HUES64 (cell line): ENCODE results near the gene ZNF516.
A peak's percentile ranks its signal among the peaks of the same experiment; 100 is the strongest.

Experiments used
- H3K27ac ChIP-seq: 2 replicates; pipeline ENCODE4 v1.7.0; 2013; ENCODE audit warnings: low read depth, low read length, inconsistent platforms
- H3K27me3 ChIP-seq: 2 replicates; pipeline ENCODE4 v1.6.1; 2013; ENCODE audit warnings: mild to moderate bottlenecking, low read length; ENCODE audit not compliant: insufficient read depth
- H3K36me3 ChIP-seq: 2 replicates; pipeline ENCODE4 v1.6.1; 2013; ENCODE audit warnings: mild to moderate bottlenecking, low read length; ENCODE audit not compliant: insufficient read depth
- H3K4me1 ChIP-seq: 2 replicates; pipeline ENCODE4 v1.6.1; 2013; ENCODE audit warnings: mild to moderate bottlenecking, low read length, moderate library complexity; ENCODE audit not compliant: insufficient read depth
- H3K4me3 ChIP-seq: 2 replicates; pipeline ENCODE4 v1.5.1; 2013; ENCODE audit warnings: mild to moderate bottlenecking, low read length, moderate library complexity
- H3K9ac ChIP-seq: 2 replicates; pipeline ENCODE4 v1.6.1; 2013; ENCODE audit warnings: mild to moderate bottlenecking, low read depth, low read length
- H3K9me3 ChIP-seq: 2 replicates; pipeline ENCODE4 v1.6.1; 2013; ENCODE audit warnings: low read depth, low read length; ENCODE audit not compliant: insufficient read depth
- WGBS: fragments of 150-250, 120-280 bp; methylation state at CpG from one replicate; pipeline ENCODE4 v1.1.7; 2013; ENCODE audit warnings: missing lambda C conversion rate; 5-methylcytosine and 5-hydroxymethylcytosine counted together

ZNF516 gene

DNA sequence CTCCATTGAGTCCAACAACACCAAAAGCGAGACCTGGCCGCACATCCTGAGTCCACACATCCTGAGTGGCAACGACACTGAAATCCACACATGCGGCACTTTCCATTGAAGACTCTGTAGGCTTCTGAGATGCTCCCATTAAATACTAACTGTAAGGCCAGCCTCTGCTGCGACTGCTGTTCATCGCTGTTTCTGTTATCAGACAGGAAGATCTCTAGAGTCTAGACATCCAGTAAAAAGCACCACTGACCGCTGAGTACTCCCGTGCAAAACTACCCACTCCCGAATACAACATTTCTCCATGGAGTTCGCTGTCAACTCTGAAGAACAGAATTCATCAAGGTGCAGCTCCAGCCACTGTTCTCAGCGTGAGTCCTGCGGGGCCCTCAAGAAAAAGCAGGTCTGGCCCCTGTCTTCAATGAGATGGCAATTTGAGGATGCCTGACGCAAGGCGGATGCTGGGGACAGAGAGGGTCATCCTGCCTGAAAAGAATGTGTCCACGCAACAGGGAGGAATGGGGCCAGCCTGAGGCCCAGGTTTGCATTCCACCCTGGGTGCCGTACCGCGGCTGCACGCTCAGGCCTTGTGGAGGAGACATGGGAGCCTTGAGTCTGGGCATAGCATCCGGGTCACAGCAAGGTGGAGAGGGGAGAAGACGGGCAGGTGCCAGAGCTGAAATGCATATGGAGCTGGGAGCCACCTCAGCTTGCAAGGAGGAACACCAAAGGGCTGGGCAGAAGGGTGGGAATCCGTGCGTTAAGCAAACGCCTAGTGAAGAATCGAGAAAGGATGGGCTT, 61.9 kb downstream of the ZNF516 start:
- H3K4me3 ChIP-seq: no peak overlapping the region
- H3K9me3 ChIP-seq: no peaks in the 10 kb centered on the region
- no peaks in the 10 kb centered on the region; the same call in 1 of the 2 replicates for H3K36me3 ChIP-seq
- H3K27ac ChIP-seq: no peak overlapping the region
- no peak overlapping the region for H3K9ac ChIP-seq
- no peaks in the 10 kb centered on the region for H3K4me1 ChIP-seq
- H3K27me3 ChIP-seq: no peaks in the 10 kb centered on the region
- whole genome bisulfite sequencing: 95% methylated on average over 25 of the region's 25 CpGs

GRCh38 chr18:76432274-76432755, 62.7 kb downstream of the ZNF516 start:
- no peaks in the 10 kb centered on the region for H3K27me3 ChIP-seq
- no peaks in the 10 kb centered on the region; the same call in 1 of the 2 replicates for H3K36me3 ChIP-seq
- H3K27ac ChIP-seq: no peak overlapping the region
- H3K9me3 ChIP-seq: no peaks in the 10 kb centered on the region
- 94% methylated on average over 10 of the region's 10 CpGs for WGBS
- no peak overlapping the region for H3K9ac ChIP-seq
- no peaks in the 10 kb centered on the region for H3K4me1 ChIP-seq
- H3K4me3 ChIP-seq: no peak overlapping the region

- WGBS: 95% methylated on average over 29 of the region's 29 CpGs
- Histone ChIP-seq H3K4me1 (no peaks in the 10 kb centered on the region), H3K27ac (no peak overlapping the region), H3K4me3 (no peak overlapping the region), H3K27me3 (no peaks in the 10 kb centered on the region), H3K36me3 (no peaks in the 10 kb centered on the region; the same call in 1 of the 2 replicates), H3K9me3 (no peaks in the 10 kb centered on the region), H3K9ac (no peak overlapping the region)
Measured at GRCh38 chr18:76431437-76432273, 63.4 kb downstream of the ZNF516 start.

DNA sequence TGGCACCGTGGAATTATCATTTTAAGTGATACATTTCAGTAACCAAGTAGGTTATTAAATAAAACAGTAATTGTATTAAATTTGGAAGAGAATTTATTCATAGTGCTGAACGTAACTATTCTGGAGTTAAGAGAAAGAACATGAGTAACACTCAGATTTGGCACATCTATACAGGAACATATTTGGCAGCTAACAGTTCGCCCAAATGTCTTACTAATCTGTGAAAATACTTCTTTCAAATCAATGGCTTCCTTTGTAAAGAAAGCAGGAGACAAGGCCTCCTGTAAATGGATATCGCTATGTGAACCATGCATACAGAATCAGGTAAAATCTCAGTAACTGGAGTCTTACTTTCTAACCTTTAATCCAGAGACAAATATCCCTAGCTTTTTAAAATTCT, 64.4 kb downstream of the ZNF516 start:
- H3K9me3 ChIP-seq: no peaks in the 10 kb centered on the region
- 99% methylated on average over 4 of the region's 4 CpGs for WGBS
- H3K9ac ChIP-seq: no peak overlapping the region
- peaks cover 10% of the 10 kb centered on the region for H3K4me1 ChIP-seq
- no peaks in the 10 kb centered on the region for H3K27me3 ChIP-seq
- H3K27ac ChIP-seq: no peak overlapping the region
- H3K36me3 ChIP-seq: no peaks in the 10 kb centered on the region; the same call in 1 of the 2 replicates
- H3K4me3 ChIP-seq: no peak overlapping the region

DNA sequence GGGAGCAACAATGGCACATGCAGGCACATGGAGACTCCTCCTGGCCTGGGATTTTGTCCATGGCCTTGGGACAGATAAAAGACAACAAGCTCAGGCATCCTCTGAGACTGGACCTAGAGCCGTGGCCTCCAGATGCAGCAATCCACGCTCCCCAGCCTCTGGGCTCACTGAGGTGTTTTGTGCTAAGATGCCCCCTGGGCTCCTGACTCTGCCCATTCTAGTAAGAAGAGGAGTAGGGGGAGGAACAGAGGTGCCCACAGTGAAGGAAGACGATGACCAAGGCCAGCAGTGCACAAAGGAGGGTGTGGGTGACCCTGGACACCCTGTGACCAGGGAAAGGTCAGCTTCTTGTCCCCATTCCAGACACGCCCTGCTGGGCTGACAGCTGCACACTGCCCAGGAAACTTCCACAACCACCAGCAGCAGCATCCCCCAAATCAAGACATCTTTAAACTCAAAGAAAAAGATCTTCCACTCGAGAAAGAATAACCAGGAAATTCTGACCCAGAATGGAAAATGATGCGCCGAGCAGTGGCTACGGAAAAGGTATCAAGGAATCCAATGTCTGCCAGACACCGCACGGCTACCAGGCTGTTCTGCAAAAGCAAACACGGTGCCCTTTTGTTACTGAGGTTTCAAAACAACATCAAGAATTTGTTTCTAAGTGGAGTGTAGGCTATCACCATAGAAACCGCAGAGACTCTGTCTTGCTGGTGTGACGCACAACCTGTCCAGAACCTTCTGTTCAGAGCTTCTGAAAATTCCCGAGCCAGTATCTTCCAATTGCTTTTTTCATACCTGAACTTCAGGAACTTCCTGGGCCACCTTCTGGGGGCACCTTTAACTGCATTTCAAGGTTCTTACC, 65.5 kb downstream of the ZNF516 start:
- 92% methylated on average over 14 of the region's 14 CpGs for WGBS
- H3K36me3 ChIP-seq: no peaks in the 10 kb centered on the region; the same call in 1 of the 2 replicates
- no peak overlapping the region for H3K4me3 ChIP-seq
- no peak overlapping the region for H3K9ac ChIP-seq
- no peak overlapping the region for H3K27ac ChIP-seq
- no peaks in the 10 kb centered on the region for H3K27me3 ChIP-seq
- peaks cover 13% of the 10 kb centered on the region for H3K4me1 ChIP-seq
- H3K9me3 ChIP-seq: no peaks in the 10 kb centered on the region

GRCh38 chr18:76428396-76429261, 66.4 kb downstream of the ZNF516 start:
- Histone ChIP-seq H3K4me1 (peaks cover 13% of the 10 kb centered on the region), H3K36me3 (no peaks in the 10 kb centered on the region; the same call in 1 of the 2 replicates), H3K9ac (no peak overlapping the region), H3K4me3 (no peak overlapping the region), H3K27ac (no peak overlapping the region), H3K9me3 (no peaks in the 10 kb centered on the region), H3K27me3 (no peaks in the 10 kb centered on the region)
- 92% methylated on average over 15 of the region's 15 CpGs for WGBS

DNA sequence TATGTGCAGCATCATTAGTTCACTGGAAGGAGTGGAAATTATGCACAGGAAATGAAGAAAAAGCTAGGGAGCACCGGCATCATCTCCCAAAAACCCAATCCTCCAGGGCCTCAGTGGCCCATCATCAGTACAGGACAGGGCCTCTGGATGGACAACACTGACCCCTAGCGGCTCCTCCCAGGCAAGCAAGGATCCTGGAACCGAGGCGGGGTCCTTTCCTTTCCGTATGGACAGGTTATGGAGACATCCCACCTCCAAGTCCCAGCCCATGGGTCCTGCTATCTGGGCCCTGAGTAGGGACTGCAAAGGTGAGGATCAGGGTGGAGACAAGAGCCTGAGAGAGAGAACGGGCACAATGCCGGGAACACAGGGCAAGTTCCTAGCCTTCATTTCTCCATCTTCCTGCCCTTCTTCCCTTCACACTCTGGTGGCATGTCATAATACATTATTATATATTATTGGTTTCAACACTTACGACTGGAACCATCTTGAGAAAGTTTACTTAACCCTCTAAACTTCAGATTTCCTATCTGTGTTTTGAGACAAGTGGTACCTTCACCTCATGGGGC, 68.2 kb downstream of the ZNF516 start:
- H3K27me3 ChIP-seq: no peaks in the 10 kb centered on the region
- no peaks in the 10 kb centered on the region for H3K9me3 ChIP-seq
- H3K4me3 ChIP-seq: no peak overlapping the region
- no peak overlapping the region for H3K27ac ChIP-seq
- no peaks in the 10 kb centered on the region for H3K36me3 ChIP-seq
- no peak overlapping the region for H3K9ac ChIP-seq
- peaks cover 16% of the 10 kb centered on the region for H3K4me1 ChIP-seq
- WGBS: 15% methylated on average over 6 of the region's 8 CpGs

GRCh38 chr18:76425146-76426131, 69.6 kb downstream of the ZNF516 start:
- 49% methylated on average over 22 of the region's 22 CpGs for WGBS
- Histone ChIP-seq H3K9ac (peak overlapping the region; percentile 16; the same call in 1 of the 2 replicates), H3K36me3 (no peaks in the 10 kb centered on the region), H3K9me3 (no peaks in the 10 kb centered on the region), H3K4me1 (peaks cover 16% of the 10 kb centered on the region), H3K27me3 (no peaks in the 10 kb centered on the region), H3K27ac (no peak overlapping the region; the same call in 1 of the 2 replicates), H3K4me3 (no peak overlapping the region)

DNA sequence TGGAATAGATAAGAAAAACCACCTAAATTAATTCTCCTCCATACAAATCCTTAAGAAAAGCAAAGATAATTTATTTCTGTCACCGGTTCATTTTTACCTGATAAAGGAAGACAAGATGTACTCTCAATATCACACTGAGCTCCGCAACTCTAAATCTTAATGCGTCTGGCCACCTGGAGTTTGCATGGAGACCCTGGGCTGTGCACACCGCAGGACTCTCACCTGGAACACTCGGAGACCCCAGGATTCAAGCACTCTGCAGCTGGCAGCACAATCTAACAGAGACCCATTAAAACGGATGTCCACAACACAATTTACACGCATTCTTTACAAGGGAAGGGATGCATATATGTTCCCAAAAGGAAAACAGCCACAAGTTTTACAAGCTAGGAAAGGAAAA, 72.2 kb downstream of the ZNF516 start:
- H3K4me1 ChIP-seq: peaks cover 16% of the 10 kb centered on the region
- 89% methylated on average over 7 of the region's 7 CpGs for WGBS
- H3K27me3 ChIP-seq: no peaks in the 10 kb centered on the region
- no peak overlapping the region for H3K9ac ChIP-seq
- H3K4me3 ChIP-seq: no peak overlapping the region
- no peaks in the 10 kb centered on the region for H3K9me3 ChIP-seq
- H3K36me3 ChIP-seq: no peaks in the 10 kb centered on the region
- no peak overlapping the region for H3K27ac ChIP-seq
